GM19351 (cell line): ENCODE measurements around the gene FUCA2.
"Not testable (repeated sequence)": the region's sequence is repeated elsewhere in the genome, so short reads cannot be mapped to it uniquely, and the experiment has no call there.

Experiments
- ATAC-seq: cut with Tn5 transposase; IDR thresholded peaks from one replicate; pipeline ENCODE4 v1.9.1; 2021; ENCODE audit warnings: mild to moderate bottlenecking, moderate library complexity; ENCODE audit not compliant: unreplicated experiment

FUCA2 gene

DNA sequence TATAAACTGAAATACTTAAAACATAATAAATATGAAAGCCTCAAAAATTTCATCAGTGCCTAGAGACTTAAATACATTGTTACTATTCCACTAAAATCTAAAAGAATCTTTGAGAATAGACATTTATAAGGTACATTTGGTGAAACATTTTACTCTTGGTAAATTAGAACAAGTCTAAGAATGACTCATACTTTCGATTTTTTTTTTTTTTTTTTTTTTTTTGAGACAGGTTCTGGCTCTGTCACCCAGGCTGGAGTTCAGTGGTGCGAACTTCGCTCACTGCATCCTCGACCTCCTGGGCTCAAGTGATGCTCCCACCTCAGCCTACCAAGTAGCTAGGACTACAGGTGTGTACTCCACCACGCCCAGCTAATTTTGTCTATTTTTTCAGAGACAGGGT is 6.4 kb downstream of the FUCA2 start:
- peak; percentile 49 for ATAC-seq

DNA sequence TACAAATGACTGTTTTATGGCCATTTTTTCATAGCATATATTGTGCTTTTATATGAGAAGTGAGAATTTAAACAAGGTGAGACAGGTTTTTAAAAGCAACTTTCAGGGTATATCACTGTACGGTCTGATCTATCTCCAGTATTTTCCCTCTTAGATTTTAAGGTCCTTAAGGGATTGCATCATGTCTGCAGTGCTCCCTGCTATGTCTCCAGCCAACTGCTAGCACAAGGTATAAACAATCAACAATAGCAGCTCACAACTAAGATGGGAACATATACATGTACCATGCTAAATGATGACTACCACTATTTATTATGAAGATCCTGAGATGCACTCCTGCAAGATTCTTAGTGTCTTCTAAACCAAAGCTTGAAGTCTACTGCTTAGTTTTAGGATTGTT is 7.2 kb downstream of the FUCA2 start:
- ATAC-seq = no peak

DNA sequence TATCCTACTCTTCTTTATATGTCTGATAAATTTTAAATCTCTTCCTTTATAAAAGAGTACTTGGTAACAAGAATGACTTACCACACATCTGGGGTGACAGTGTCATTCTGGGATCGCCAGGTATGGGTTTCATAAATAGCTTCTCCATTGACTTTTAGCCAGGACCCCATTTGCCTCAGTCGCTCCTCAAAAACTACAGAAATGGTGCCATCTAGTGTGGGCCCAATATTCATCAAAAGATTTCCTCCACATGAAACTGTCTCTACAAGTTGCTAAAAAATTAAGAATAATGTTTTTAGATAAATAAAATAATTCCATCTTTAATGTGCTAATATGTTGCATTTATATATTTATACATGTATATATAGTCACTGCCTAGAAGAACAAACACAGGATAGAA is 9.7 kb downstream of the FUCA2 start:
- no peak for ATAC-seq

DNA sequence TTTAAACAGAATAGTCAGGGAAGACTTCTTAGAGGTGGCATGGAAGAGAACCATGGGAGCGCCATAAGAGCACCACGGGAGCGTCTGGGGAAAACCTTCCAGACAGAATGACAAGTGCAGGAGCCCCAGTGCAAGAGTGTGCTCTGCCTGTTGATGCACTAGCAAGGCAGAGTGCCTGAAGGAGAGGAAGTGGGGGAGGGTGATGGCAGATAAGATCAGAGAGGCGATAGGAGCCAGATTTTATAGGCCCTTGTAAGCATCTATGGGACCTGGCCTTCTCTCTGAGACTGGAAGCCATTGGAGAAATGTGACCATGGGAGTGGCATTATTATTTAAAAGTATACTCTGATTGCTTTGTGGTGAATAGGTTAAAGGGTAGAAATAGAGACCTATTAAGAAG is 13.1 kb downstream of the FUCA2 start:
- ATAC-seq = no peak

DNA sequence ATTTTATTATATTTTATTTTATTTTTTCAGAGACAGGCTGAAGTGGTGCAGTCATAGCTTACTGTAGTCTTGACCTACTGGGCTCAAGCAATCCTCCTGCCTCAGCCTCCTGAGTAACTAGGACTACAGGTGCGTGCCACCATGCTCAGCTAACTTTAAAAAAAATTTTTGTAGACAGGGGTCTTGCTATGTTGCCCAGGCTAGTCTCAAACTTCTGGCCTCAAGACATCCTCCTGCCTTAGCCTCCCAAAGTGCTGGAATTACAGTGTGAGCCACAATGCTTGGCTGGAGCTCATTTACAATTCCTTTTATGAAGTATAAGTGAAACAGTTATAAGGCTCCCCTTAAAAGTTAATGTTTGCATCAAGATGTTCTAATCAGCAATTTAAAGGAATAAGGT is 14.5 kb downstream of the FUCA2 start:
- no peak for ATAC-seq

DNA sequence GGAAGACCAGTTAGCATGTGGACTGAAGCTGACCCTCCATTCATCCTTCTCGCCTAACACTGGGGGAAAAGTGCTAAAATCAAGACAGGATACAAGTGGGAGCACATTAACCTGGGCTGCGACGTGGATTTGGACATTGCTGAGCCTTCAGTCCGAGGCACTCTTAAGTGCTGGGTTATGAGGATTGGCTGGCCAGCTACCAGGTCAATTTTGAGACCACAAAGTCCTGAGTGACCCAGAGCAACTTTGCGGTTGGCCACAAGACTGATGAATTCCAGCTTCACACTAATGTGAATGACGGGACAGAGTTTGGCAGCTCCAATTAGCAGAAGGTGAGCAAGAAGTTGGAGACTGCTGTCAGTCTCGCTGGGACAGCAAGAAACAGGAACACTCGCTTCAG is 20.7 kb downstream of the FUCA2 start:
- no peak for ATAC-seq

DNA sequence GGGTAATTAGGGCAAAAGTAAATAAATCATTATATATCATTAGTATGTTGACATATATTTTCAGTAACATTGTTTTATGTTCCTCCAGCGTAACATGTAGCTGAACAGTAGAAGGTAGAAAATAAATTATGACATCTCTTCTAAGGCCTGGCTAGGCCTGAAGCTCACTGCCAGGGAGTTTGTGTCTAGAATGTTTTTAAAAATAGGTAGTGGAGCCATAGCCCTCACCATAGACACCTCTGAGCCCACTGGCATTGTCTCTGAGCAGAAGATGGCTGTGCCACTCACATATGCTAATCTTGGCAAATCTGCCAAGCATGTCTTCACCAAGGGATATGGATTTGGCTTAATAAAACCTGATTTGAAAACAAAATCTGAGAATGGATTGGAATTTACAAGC is 21.3 kb downstream of the FUCA2 start:
- no peak for ATAC-seq

DNA sequence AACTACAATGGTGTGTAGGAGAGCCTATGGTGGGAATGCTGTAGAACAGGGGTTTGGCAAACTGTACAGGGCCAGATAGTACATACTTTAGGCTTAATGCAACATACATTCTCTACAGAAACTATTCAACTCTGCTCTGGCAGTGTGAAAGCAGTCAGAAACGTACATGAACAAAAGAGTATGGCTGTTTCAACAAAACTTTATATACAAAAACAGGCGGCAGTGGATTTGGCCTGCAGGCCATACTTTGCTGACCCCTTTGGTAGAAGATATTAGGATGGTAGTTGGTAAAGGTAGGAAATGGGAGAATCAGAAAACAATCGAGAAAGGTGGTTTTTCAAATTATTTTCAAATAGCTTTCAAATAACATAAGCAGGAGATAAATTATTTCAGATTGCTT is 24.8 kb downstream of the FUCA2 start:
- no peak for ATAC-seq

DNA sequence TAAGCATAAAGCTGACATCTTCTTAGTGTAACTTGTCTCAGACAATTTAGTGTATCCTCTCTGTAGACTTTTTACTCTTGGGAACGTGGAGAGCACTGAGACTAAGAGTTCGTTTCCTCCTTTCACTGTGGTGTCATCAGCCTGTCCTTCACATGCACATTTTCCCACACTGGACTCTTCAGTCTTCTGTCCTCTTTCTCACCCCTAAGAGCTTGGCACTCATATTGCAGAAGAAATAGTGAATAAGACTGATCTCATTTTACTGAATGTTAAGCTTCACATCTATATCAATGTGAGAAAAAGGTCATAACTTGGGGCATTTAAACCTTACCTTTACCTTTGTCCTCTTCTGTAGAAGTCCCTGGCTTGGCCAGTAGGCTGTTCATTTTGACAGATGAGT is 25.6 kb downstream of the FUCA2 start:
- no peak for ATAC-seq

DNA sequence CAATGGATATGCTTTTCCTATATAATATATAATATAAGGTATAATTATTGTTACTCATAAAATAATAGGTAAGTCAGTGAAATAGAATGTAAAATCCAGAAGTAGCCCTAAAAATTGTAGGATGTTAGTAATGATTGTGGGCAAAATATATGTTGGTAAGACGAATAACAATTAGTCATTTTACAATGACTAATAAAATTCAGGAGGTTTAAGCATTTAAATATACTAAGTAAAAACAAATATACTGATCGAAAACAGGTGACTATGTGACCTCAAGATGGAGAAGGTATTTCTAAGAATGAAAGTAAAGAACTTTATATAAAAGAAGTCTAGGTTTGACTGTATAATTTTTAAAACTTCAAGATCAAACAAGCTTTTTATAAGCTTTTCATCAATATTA is 28.9 kb downstream of the FUCA2 start:
- no peak for ATAC-seq

DNA sequence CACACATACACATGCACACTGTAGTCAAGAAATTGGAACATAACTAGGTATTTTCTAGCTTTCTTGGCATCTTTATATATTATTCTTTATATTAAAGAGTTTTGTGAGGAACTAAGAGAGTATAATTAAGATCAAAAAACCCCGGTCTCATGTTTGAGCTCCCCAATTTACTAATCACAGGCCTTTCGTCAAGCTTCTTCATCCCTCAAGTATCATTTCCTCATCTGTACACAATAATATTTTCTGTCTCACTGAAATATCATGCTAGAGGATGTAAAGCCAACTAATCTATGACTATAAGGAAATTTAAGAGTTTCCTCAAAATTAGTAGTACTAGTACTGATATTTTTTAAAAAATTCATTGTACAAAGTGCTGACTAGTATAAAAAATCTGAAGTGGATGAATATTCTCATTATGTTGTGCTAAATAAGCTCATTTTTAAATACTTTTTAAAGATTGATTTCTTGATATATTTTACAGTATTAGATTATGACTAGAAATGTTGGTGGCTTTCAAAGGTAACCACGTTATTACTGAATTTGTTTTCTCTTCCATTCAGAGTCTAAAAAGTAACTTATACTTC is 32.9 kb downstream of the FUCA2 start:
- peak; percentile 79 for ATAC-seq

DNA sequence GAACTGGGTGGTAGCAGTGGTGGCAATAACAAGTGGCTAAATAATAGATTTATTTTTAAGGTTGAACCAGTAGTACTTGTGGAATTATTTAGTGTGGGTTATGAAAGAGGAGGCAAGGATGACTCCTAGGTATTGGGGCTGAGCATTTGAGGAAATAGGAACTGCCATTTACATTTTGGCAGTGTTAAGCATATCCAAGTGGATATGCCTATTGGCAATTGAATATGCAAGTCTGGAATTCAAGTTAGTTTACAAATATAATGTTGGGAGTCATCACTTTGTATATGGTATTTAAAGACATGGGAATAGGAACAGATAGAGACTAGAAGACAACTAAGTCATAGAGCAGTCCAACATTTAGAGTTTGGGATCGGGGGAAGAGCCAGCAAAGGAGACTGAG is 35.0 kb downstream of the FUCA2 start:
- ATAC-seq = no peak

DNA sequence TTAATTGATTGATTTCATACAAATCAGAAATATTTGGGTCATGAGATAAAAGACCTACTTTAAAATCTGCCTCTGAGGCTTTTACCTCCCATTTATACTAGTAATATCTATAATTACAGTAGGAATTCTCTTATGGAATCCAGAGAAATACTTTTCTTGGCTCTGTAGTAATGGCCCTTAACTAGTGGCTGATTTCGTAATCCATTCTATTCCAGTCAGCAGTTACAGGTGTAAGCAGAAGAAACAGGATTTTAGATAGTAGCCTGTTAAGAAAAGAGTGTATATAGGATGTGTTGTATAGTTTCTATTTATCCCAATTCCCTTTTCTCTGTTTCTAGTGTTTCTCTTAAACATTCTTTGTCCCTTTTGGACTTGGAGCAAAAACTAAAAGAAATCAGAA is 39.7 kb downstream of the FUCA2 start:
- ATAC-seq = no peak

DNA sequence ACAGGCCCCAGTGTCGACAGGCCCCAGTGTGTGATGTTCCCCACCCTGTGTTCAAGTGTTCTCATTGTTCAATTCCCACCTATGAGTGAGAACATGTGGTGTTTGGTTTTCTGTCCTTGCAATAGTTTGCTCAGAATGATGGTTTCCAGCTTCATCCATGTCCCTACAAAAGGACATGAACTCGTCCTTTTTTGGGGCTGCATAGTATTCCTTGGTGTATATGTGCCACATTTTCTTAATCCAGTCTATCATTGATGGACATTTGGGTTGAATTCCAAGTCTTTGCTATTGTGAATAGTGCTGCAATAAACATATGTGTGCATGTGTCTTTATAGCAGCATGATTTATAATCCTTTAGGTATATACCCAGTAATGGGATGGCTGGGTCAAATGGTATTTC is 42.7 kb downstream of the FUCA2 start:
- not testable (repeated sequence) for ATAC-seq

DNA sequence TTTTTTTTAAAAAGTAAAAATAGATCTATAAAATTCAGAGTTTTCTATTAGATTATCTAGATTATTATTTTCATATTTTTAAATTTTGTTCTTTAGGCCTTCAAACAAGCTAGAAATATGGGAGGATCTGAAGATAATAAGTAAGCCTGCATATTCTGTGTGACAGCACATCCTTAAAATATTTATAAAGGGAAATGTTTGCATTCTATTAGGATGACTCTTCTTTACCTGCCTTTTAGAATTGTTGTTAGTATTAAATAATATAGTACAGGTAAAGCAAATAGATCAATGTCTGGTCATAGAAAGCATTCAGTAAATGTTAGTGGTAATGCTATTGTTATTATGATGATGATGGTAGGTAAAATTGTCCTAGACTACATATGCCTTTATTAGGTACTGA is 43.5 kb downstream of the FUCA2 start:
- no peak for ATAC-seq

DNA sequence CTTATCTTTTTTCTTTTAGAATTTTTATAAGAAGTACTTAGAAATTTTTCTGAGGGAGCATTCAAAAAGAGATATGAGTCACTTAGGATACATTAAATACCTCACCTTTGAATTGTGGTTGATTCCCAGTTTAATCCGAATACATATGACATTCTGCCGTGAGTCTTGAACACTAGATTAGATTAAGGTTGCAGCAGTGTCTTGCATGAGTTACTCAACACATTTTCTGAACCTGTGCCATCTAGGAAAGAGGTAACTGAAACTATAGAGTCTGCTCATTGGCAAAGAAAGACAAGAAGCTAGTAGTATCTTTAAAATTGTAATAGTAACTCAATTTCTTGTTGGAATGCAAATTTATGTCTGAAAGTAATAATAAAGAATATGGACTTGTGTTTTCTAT is 46.0 kb downstream of the FUCA2 start:
- ATAC-seq = no peak

DNA sequence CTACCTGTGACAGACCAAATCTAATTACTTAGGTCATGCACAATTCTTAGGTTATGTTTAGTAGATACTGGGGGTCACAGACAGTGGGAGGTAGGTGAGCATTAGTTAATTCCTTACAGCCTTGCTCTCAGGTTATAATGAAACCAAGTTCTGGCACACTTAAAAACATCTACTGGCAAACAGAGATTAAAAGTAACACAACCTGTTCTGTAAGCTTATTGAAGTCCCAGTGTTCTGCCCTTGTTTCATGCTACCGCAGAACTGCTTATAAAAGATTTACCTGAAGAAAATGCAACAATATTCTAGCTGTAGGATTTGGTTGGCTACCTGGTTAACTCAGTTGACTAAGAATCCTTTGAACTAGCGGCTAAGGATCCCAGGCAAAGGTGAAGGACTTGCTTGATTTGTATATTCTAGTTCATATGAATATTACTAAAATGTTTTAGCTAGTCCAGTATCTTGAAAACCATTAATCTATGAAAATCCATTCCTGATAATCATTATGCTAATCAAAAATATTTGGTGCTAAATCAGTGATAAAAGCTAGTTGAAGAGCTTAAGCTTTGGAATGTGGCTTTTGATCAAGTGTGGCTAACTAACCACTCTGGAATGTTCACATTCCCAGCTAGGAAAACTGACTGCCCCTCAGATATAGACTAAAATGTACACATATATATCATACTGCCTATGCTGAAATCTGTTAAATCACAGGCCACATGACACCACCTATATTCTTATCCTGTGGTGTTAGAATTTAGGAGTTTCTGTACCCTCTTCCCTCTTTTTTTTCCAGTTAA is 53.8 kb downstream of the FUCA2 start:
- ATAC-seq = no peak

DNA sequence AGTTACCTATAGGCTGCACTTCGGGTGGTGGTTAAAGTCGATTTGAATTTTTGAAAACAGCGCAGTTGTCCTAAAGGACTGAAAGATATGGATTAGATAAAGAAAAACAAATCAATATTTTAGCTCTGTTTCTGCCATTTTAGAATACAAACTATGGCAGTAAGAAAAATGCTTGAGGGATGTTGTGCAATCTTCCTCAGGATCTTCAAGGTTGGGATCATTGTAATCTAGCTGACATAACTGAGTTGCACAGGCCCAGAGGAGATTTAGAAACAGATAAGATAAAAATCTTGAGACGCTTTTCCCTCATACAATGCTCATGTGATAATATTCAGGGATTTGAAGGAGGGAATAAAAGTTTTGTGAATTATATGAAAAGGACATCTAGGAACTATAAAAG is 60.0 kb downstream of the FUCA2 start:
- ATAC-seq = no peak

DNA sequence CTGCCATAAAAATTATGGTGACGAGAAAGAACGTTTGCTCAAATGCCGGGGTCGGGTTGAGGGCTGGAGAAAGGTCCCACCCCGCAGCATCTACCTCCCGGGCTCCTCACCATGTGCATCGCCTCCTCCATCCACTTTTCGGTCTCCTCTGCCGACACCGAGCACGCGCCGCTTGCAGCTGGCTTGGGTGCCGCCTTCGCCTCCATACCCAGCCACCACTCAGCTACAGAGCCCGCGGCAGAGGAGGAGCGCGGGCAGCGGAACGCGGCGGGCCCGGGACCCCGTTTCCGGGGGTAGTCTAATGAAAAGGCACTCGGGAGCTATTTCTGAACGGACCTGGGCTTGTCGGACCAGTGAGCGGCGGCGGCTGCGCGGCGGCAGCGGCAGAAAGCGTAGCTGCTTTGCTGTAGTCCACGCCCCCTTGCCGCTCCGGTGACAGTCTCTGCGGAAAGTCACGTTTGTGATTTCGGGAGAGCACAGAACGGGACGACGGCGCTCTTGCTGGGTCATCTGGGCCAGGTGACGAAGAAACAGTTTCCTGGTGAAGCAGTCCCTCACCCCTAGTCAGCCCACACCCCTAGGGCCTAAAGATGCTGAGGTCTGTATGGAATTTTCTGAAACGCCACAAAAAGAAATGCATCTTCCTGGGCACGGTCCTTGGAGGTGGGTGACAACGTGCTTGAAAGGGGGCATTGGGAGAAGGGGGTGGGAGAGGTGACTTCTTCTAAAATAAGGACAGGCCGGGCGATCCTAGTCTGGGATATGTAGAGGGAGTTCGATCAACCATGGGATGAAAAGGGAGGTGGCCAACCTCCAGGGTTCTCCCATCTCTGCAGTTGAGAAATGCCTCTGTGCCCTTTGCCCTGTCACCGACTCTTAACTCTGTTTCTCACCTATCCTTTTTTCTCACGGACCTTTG is 60.8 kb downstream of the FUCA2 start, which contains the start of the genes ADAT2 and PEX3:
Gene ADAT2 (minus strand): TSS at position 243 of the 919 bp plus-strand sequence. CDS start 37 bp downstream, at position 206.
Gene PEX3 (plus strand): TSS at position 353 of the 919 bp plus-strand sequence. CDS start 238 bp downstream, at position 591.
- ATAC-seq = peak; percentile 96

DNA sequence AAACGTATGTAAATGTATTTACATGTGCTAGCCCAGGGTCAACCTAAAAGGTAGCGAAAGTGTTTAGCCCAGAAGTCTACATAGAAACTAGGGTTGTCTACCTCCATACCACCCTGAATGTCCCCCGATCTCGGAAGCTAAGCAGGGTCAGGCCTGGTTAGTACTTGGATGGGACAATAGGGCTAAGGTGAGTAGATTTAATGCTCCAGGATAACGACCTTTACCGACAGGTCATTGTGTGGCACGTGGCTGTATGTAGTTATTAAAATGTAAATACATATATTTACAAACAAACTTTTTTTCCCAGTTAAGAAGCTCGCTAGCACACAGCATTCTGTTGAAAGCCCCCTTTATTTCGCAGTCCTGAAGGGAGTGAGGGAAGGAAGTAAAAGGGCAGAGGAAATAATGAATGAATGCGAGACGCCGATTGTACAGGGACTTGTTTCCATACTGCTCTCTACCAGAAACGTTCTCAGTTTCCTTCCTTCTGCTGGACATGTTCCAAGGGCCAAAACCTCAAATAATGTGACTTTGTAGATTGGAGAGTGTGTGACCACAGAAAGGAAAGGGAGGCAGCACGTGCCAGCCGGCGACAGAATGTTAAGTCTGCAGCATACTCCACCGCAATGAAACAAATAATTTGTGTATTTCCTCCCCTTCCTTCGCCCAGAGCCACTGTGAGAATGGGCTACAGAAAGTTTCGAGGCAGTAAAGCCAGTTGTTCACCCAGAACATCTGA is 61.6 kb downstream of the FUCA2 start:
- peak; percentile 8 for ATAC-seq
